ENCODE data around the gene MEIS3. TPM values are rescaled to one million over a fixed set of nuclear protein-coding genes. Genes with fewer than 3 reads are reported as not detected.

The MEIS3 gene
- total and polyA plus RNA-seq, 2 donors (not counting 1 experiment from before 2014, with no cell fraction given), result 30.5 to 57.8 TPM

DNA sequence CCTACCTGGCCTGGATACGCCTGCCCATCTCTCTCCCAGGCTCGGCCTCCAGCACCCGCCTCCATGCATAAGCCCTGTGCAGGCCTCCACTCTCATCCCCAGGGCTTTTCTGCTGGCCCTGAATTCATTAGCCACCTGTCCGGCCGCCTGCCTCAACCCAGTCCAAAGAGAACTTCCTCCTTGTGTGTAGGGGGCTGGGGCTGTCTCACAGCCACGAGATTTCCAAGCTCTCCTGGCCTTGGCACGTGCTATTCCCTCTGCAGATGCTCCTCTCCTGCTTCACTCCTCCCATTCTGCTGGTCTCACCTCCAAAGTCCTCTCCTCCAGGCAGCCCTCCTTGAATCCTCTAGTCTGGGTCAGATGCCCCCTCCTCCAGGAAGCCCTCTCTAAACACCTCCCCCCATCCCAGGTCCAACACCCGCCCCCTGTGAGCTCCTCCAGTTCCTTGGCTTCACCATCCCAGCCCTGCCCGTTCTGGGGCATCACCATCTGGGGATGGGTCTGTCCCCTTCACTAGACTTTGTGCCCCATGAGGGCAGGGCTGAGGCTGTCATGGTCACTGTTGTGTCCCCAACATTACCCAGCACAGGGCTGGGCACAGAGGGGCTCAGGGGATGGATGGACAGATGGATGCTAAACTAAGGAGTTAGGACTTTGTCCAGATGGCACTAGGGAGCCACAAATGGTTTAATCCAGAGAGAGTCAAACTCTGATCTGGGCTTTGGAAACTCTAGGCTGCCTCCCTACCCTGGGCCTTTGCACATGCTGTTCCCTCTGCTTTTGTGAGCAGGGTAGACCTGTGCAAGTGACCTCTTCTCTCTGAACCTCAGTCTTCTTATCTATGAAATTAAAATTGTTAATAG lies 14.8 kb downstream of the MEIS3 start:
- H4K20me1 ChIP-seq (ENCODE audit: control insufficient read depth, extremely low read depth, insufficient read depth, low read length), result no peaks in the 10 kb centered on the region
- H3K27ac ChIP-seq (ENCODE audit: insufficient read depth, low read length), result no peak overlapping the region
- H3K9me3 ChIP-seq (ENCODE audit: control insufficient read depth, insufficient read depth, low read depth, low read length), result no peaks in the 10 kb centered on the region
- H3K36me3 ChIP-seq (ENCODE audit: control insufficient read depth, insufficient read depth, low read length), result no peaks in the 10 kb centered on the region
- H3K4me3 ChIP-seq (replicated peaks in 1 of 4; ENCODE audit: control extremely low read depth in 1 of 4, insufficient read depth in 1 of 4, low read depth in 3 of 4, low read length in 4 of 4), result no peak overlapping the region
- no peak overlapping the region for H3K4me2 ChIP-seq (ENCODE audit: extremely low read depth, insufficient read depth, low read length)
- no peak for DNase-seq (ENCODE audit: low read depth in 2 of 2)
- no peaks in the 10 kb centered on the region for H3K4me1 ChIP-seq (ENCODE audit: control insufficient read depth, extremely low read depth, insufficient read depth, low read length)
- H3K79me2 ChIP-seq (ENCODE audit: control insufficient read depth, insufficient read depth, low read length), result no peaks in the 10 kb centered on the region
- no peaks in the 10 kb centered on the region for H3K27me3 ChIP-seq (ENCODE audit: control insufficient read depth, insufficient read depth, low read length)
- TF ChIP-seq EZH2 (IDR thresholded peaks at IDR 0.05; ENCODE audit: low read length, missing control alignments), result no peak
- TF ChIP-seq, protein P1, sequence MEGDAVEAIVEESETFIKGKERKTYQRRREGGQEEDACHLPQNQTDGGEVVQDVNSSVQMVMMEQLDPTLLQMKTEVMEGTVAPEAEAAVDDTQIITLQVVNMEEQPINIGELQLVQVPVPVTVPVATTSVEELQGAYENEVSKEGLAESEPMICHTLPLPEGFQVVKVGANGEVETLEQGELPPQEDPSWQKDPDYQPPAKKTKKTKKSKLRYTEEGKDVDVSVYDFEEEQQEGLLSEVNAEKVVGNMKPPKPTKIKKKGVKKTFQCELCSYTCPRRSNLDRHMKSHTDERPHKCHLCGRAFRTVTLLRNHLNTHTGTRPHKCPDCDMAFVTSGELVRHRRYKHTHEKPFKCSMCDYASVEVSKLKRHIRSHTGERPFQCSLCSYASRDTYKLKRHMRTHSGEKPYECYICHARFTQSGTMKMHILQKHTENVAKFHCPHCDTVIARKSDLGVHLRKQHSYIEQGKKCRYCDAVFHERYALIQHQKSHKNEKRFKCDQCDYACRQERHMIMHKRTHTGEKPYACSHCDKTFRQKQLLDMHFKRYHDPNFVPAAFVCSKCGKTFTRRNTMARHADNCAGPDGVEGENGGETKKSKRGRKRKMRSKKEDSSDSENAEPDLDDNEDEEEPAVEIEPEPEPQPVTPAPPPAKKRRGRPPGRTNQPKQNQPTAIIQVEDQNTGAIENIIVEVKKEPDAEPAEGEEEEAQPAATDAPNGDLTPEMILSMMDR (conservative IDR thresholded peaks at IDR 0.05 in 1 of 2, IDR thresholded peaks at IDR 0.05 in 1 of 2; ENCODE audit: low read depth in 1 of 2, low read length in 2 of 2), result no peak
- no peak overlapping the region for H2AFZ ChIP-seq (ENCODE audit: low read length)
- no peak overlapping the region for H3K9ac ChIP-seq (ENCODE audit: insufficient read depth, low read length)

DNA sequence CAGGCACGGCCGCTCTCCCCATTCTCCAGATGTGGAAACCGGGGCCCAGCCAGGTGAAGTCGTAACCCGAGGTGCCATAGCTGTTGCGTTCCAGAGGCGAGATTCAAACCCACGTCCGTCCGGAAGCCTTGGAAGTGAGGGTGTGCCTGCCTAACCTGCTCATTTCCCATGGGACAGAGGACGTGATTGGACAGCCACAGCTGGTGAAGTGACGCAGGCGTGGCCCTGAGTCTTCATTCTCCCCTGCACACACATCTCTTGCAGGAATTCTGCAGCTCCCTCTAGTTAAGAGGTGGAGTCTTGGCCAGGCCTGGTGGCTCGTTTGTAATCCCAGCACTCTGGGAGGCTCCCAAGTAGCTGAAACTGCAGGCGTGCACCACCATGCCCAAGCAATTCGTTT lies 16.8 kb downstream of the MEIS3 start:
- no peak overlapping the region for H3K9ac ChIP-seq (ENCODE audit: insufficient read depth, low read length)
- no peaks in the 10 kb centered on the region for H4K20me1 ChIP-seq (ENCODE audit: control insufficient read depth, extremely low read depth, insufficient read depth, low read length)
- no peak for DNase-seq (ENCODE audit: low read depth in 2 of 2)
- H3K79me2 ChIP-seq (ENCODE audit: control insufficient read depth, insufficient read depth, low read length), result no peaks in the 10 kb centered on the region
- H3K4me3 ChIP-seq (replicated peaks in 1 of 4; ENCODE audit: control extremely low read depth in 1 of 4, insufficient read depth in 1 of 4, low read depth in 3 of 4, low read length in 4 of 4), result no peak overlapping the region
- peaks cover 3% of the 10 kb centered on the region for H3K27me3 ChIP-seq (ENCODE audit: control insufficient read depth, insufficient read depth, low read length)
- H3K4me1 ChIP-seq (ENCODE audit: control insufficient read depth, extremely low read depth, insufficient read depth, low read length), result no peaks in the 10 kb centered on the region
- H3K4me2 ChIP-seq (ENCODE audit: extremely low read depth, insufficient read depth, low read length), result no peak overlapping the region
- H3K27ac ChIP-seq (ENCODE audit: insufficient read depth, low read length), result no peak overlapping the region
- no peak for TF ChIP-seq EZH2 (IDR thresholded peaks at IDR 0.05; ENCODE audit: low read length, missing control alignments)
- TF ChIP-seq, protein P1 (conservative IDR thresholded peaks at IDR 0.05 in 1 of 2, IDR thresholded peaks at IDR 0.05 in 1 of 2; ENCODE audit: low read depth in 1 of 2, low read length in 2 of 2), result no peak
- no peaks in the 10 kb centered on the region for H3K9me3 ChIP-seq (ENCODE audit: control insufficient read depth, insufficient read depth, low read depth, low read length)
- H3K36me3 ChIP-seq (ENCODE audit: control insufficient read depth, insufficient read depth, low read length), result no peaks in the 10 kb centered on the region
- H2AFZ ChIP-seq (ENCODE audit: low read length), result no peak overlapping the region

DNA sequence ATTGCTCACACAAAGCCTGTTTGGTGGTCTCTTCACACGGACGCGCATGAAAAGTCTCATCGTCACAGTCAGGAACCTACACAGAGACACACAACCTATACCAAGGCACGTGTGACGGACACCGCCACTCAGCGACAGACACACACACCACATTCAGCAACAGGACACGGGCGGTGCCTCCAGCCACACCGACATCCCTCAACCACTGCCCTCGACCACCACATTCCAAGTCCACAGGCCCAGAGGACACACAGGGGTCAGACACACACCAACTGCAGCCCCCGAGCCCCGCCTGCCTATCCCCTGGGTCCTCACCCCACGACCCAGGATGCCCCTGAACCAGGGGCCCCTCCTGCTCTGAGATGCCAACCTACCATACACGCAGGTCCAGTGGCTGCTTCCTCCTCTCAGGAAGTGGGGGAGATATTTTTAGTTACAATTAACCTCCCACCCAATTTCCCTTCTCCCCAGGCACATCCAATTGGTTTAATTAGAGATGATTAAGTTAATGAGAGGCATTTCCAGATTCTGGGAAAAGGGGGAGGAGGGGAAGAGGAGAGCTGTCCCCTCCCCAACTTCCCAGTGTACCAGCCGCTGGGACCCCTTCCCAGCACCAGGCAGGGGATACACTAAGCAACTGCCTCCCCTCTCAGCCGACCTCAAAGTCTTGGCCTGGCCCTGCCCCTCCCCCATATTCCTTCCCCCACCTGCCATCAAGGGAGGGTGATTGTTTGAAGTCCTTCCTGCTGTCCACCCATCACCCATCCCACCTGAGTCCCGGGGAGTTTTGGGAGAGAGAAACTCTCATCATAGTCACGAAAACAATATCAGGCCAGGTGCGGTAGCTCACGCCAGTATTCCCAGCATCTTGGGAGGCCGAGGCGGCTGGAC lies 20.4 kb downstream of the MEIS3 start:
- Histone ChIP-seq H3K9me3 (ENCODE audit: control insufficient read depth, insufficient read depth, low read depth, low read length) (no peaks in the 10 kb centered on the region), H3K27ac (ENCODE audit: insufficient read depth, low read length) (no peak overlapping the region), H3K9ac (ENCODE audit: insufficient read depth, low read length) (no peak overlapping the region), H3K36me3 (ENCODE audit: control insufficient read depth, insufficient read depth, low read length) (no peaks in the 10 kb centered on the region), H3K4me3 (replicated peaks in 1 of 4; ENCODE audit: control extremely low read depth in 1 of 4, insufficient read depth in 1 of 4, low read depth in 3 of 4, low read length in 4 of 4) (no peak overlapping the region), H3K4me1 (ENCODE audit: control insufficient read depth, extremely low read depth, insufficient read depth, low read length) (no peaks in the 10 kb centered on the region), H2AFZ (ENCODE audit: low read length) (no peak overlapping the region), H3K27me3 (ENCODE audit: control insufficient read depth, insufficient read depth, low read length) (peaks cover 3% of the 10 kb centered on the region), H3K4me2 (ENCODE audit: extremely low read depth, insufficient read depth, low read length) (no peak overlapping the region), H4K20me1 (ENCODE audit: control insufficient read depth, extremely low read depth, insufficient read depth, low read length) (no peaks in the 10 kb centered on the region), H3K79me2 (ENCODE audit: control insufficient read depth, insufficient read depth, low read length) (no peaks in the 10 kb centered on the region)
- no peak for TF ChIP-seq EZH2 (IDR thresholded peaks at IDR 0.05; ENCODE audit: low read length, missing control alignments)
- TF ChIP-seq, protein P1 (conservative IDR thresholded peaks at IDR 0.05 in 1 of 2, IDR thresholded peaks at IDR 0.05 in 1 of 2; ENCODE audit: low read depth in 1 of 2, low read length in 2 of 2), result no peak
- no peak for DNase-seq (ENCODE audit: low read depth in 2 of 2)
